ENCODE results near the gene G3BP2.

G3BP2 gene

GRCh38 chr4:75634951-75635350 is 38.3 kb downstream of the G3BP2 start:
- H3K79me2 ChIP-seq (ENCODE audit: insufficient read depth, low read length), result no peaks in the 10 kb centered on the region
- no peak for TF ChIP-seq EZH2phosphoT487 (conservative IDR thresholded peaks at IDR 0.05; ENCODE audit: low read length)
- no peak for TF ChIP-seq CTCF (IDR thresholded peaks at IDR 0.05; ENCODE audit: insufficient read depth, low read length, poor library complexity, severe bottlenecking)

GRCh38 chr4:75634281-75634680 is 38.9 kb downstream of the G3BP2 start:
- no peaks in the 10 kb centered on the region for H3K79me2 ChIP-seq (ENCODE audit: insufficient read depth, low read length)
- H3K4me3 ChIP-seq (ENCODE audit: insufficient read depth, low read length, poor library complexity, severe bottlenecking), result no peak overlapping the region
- H3F3A ChIP-seq (ENCODE audit: insufficient read depth), result no peaks in the 10 kb centered on the region
- no peak overlapping the region for H3K27ac ChIP-seq (ENCODE audit: low read depth, low read length)
- H3K27me3 ChIP-seq (ENCODE audit: low read length), result no peaks in the 10 kb centered on the region
- no peaks in the 10 kb centered on the region for H3K36me3 ChIP-seq (ENCODE audit: low read length)
- H3K4me2 ChIP-seq (ENCODE audit: low read depth, low read length, poor library complexity, severe bottlenecking), result no peak overlapping the region
- no peaks in the 10 kb centered on the region for H3K9me2 ChIP-seq (replicated peaks; ENCODE audit: insufficient read depth, low read length)
- no peaks in the 10 kb centered on the region for H4K20me1 ChIP-seq (ENCODE audit: low read depth, low read length)
- no peaks in the 10 kb centered on the region for H3K9me3 ChIP-seq (ENCODE audit: insufficient read depth, low read length)
- H2AFZ ChIP-seq (ENCODE audit: low read depth, low read length, severe bottlenecking), result no peak overlapping the region
- no peak overlapping the region for H3K9ac ChIP-seq (ENCODE audit: low read length)
- TF ChIP-seq CTCF (IDR thresholded peaks at IDR 0.05; ENCODE audit: insufficient read depth, low read length, poor library complexity, severe bottlenecking), result no peak
- TF ChIP-seq EZH2phosphoT487 (conservative IDR thresholded peaks at IDR 0.05; ENCODE audit: low read length), result no peak

More at GRCh38 chr4:75634951-75635350, 38.3 kb downstream of the G3BP2 start:
- Histone ChIP-seq H3K9ac (ENCODE audit: low read length) (no peak overlapping the region), H2AFZ (ENCODE audit: low read depth, low read length, severe bottlenecking) (no peak overlapping the region), H3K9me2 (replicated peaks; ENCODE audit: insufficient read depth, low read length) (no peaks in the 10 kb centered on the region), H3K27me3 (ENCODE audit: low read length) (no peaks in the 10 kb centered on the region), H3K4me3 (ENCODE audit: insufficient read depth, low read length, poor library complexity, severe bottlenecking) (no peak overlapping the region), H3K36me3 (ENCODE audit: low read length) (no peaks in the 10 kb centered on the region), H3K4me2 (ENCODE audit: low read depth, low read length, poor library complexity, severe bottlenecking) (no peak overlapping the region), H3F3A (ENCODE audit: insufficient read depth) (no peaks in the 10 kb centered on the region), H4K20me1 (ENCODE audit: low read depth, low read length) (no peaks in the 10 kb centered on the region), H3K27ac (ENCODE audit: low read depth, low read length) (no peak overlapping the region), H3K9me3 (ENCODE audit: insufficient read depth, low read length) (no peaks in the 10 kb centered on the region)

GRCh38 chr4:75633846-75634245 is 39.4 kb downstream of the G3BP2 start:
- Histone ChIP-seq H3K9me2 (replicated peaks; ENCODE audit: insufficient read depth, low read length) (no peaks in the 10 kb centered on the region), H3K36me3 (ENCODE audit: low read length) (no peaks in the 10 kb centered on the region), H3F3A (ENCODE audit: insufficient read depth) (no peaks in the 10 kb centered on the region), H3K79me2 (ENCODE audit: insufficient read depth, low read length) (no peaks in the 10 kb centered on the region), H3K4me2 (ENCODE audit: low read depth, low read length, poor library complexity, severe bottlenecking) (no peak overlapping the region), H4K20me1 (ENCODE audit: low read depth, low read length) (no peaks in the 10 kb centered on the region), H3K27me3 (ENCODE audit: low read length) (no peaks in the 10 kb centered on the region), H3K4me3 (ENCODE audit: insufficient read depth, low read length, poor library complexity, severe bottlenecking) (no peak overlapping the region), H3K27ac (ENCODE audit: low read depth, low read length) (no peak overlapping the region), H3K9me3 (ENCODE audit: insufficient read depth, low read length) (no peaks in the 10 kb centered on the region), H3K9ac (ENCODE audit: low read length) (no peak overlapping the region), H2AFZ (ENCODE audit: low read depth, low read length, severe bottlenecking) (no peak overlapping the region)
- TF ChIP-seq CTCF (IDR thresholded peaks at IDR 0.05; ENCODE audit: insufficient read depth, low read length, poor library complexity, severe bottlenecking), result no peak

GRCh38 chr4:75630937-75631329 is 42.3 kb downstream of the G3BP2 start:
- no peaks in the 10 kb centered on the region for H3K79me2 ChIP-seq (ENCODE audit: insufficient read depth, low read length)
- H3K27ac ChIP-seq (ENCODE audit: low read depth, low read length), result no peak overlapping the region
- H3K9ac ChIP-seq (ENCODE audit: low read length), result peak overlapping the region; percentile 22
- H3K4me3 ChIP-seq (ENCODE audit: insufficient read depth, low read length, poor library complexity, severe bottlenecking), result peak overlapping the region; percentile 44
- H3K36me3 ChIP-seq (ENCODE audit: low read length), result no peaks in the 10 kb centered on the region
- TF ChIP-seq CTCF (IDR thresholded peaks at IDR 0.05; ENCODE audit: insufficient read depth, low read length, poor library complexity, severe bottlenecking) (no peak), EZH2phosphoT487 (conservative IDR thresholded peaks at IDR 0.05; ENCODE audit: low read length) (no peak)
- peak overlapping the region; percentile 95 for H2AFZ ChIP-seq (ENCODE audit: low read depth, low read length, severe bottlenecking)
- H3K9me2 ChIP-seq (replicated peaks; ENCODE audit: insufficient read depth, low read length), result no peaks in the 10 kb centered on the region
- no peaks in the 10 kb centered on the region for H4K20me1 ChIP-seq (ENCODE audit: low read depth, low read length)
- H3K9me3 ChIP-seq (ENCODE audit: insufficient read depth, low read length), result no peaks in the 10 kb centered on the region
- no peaks in the 10 kb centered on the region for H3F3A ChIP-seq (ENCODE audit: insufficient read depth)
- H3K4me2 ChIP-seq (ENCODE audit: low read depth, low read length, poor library complexity, severe bottlenecking), result peak overlapping the region; percentile 58
- no peaks in the 10 kb centered on the region for H3K27me3 ChIP-seq (ENCODE audit: low read length)

Data from SU-DHL-6 (cell line).